Esophagus muscularis mucosa (tissue), 4 donors: ENCODE results near the gene NUP54. TPM values are rescaled to one million over a fixed set of nuclear protein-coding genes. Genes with fewer than 3 reads are reported as not detected.
A peak's percentile ranks its signal among the peaks of the same experiment; 100 is the strongest.

Source experiments
- DNase-seq: peaks from one replicate; pipeline ENCODE4 v3.0.0-alpha.2; 2017; ENCODE audit errors: extremely low spot score
- H3K27ac ChIP-seq, 4 donors: fragments of 200-600 bp; sonication (generic); replicated peaks in 1 of 4; 1 replicate in 3 of 4; 2 replicates in 1 of 4; pipeline ENCODE4 v1.5.1; 2016 to 2019; ENCODE audit warnings: mild to moderate bottlenecking in 1 of 4
- H3K27me3 ChIP-seq, 4 donors: fragments of 200-600 bp; sonication (generic); one replicate each; pipeline versions ENCODE4 v1.5.1 to v1.6.0; 2016 to 2019
- H3K36me3 ChIP-seq, 4 donors: fragments of 200-600 bp; sonication (generic); one replicate each; pipeline ENCODE4 v1.5.1; 2016 to 2019
- H3K4me1 ChIP-seq, 4 donors: fragments of 200-600 bp; sonication (generic); one replicate each; pipeline ENCODE4 v1.5.1; 2016 to 2019
- H3K4me3 ChIP-seq, 4 donors: fragments of 200-600 bp; sonication (generic); 1 replicate in 2 of 4; 2 replicates in 2 of 4; pipeline ENCODE4 v1.5.1; 2016 to 2019; ENCODE audit warnings: mild to moderate bottlenecking in 4 of 4, moderate library complexity in 1 of 4
- H3K9me3 ChIP-seq, 4 donors: fragments of 200-600 bp; sonication (generic); 1 replicate in 3 of 4; 2 replicates in 1 of 4; pipeline ENCODE4 v1.5.1; 2016 to 2019
- EP300 ChIP-seq: sonication (generic); formaldehyde crosslinking; IDR thresholded peaks from one replicate; pipeline ENCODE4 v1.6.1; 2017; ENCODE audit warnings: antibody characterized with exemption
- POLR2A ChIP-seq: fragments of 450-650 bp; IDR thresholded peaks from one replicate; pipeline ENCODE4 v1.6.1; 2017; ENCODE audit warnings: antibody characterized with exemption, moderate library complexity, mild to moderate bottlenecking, low read depth
- POLR2AphosphoS5 ChIP-seq, 2 donors: sonication (generic); formaldehyde crosslinking; IDR thresholded peaks; one replicate each; pipeline ENCODE4 v1.6.1; 2017; ENCODE audit warnings: antibody characterized with exemption in 2 of 2
- WGBS: methylation state at CpG from one replicate; pipeline ENCODE4 v1.1.5; 2018; 5-methylcytosine and 5-hydroxymethylcytosine counted together
- intact Hi-C: fragments of 100-400 bp; cut with DNase I; formaldehyde crosslinking; loops from one replicate; pipeline ENCODE4 v1.15.1; 2023
- total RNA-seq, 4 donors: library from RNA; depleted of rRNA; stranded (reverse); fragments of >200 nt; gene quantifications; one replicate each; pipeline versions ENCODE4 v1.1.0 to v1.2.1, GENCODE V29; 2016
- TF ChIP-seq, protein P1 (sequence below), 3 experiments: fragments of 200-600 bp in 2 of 3; fragments of 450-650 bp in 1 of 3; sonication (generic) in 2 of 3; IDR thresholded peaks; one replicate each; pipeline ENCODE4 v1.5.1; 2017 to 2019; ENCODE audit warnings: antibody characterized with exemption in 3 of 3, mild to moderate bottlenecking in 2 of 3, moderate library complexity in 1 of 3

The NUP54 gene, protein sequence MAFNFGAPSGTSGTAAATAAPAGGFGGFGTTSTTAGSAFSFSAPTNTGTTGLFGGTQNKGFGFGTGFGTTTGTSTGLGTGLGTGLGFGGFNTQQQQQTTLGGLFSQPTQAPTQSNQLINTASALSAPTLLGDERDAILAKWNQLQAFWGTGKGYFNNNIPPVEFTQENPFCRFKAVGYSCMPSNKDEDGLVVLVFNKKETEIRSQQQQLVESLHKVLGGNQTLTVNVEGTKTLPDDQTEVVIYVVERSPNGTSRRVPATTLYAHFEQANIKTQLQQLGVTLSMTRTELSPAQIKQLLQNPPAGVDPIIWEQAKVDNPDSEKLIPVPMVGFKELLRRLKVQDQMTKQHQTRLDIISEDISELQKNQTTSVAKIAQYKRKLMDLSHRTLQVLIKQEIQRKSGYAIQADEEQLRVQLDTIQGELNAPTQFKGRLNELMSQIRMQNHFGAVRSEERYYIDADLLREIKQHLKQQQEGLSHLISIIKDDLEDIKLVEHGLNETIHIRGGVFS
- 10 to 100 TPM; 29.6 to 44.4 (median 39.3) TPM for total RNA-seq

DNA sequence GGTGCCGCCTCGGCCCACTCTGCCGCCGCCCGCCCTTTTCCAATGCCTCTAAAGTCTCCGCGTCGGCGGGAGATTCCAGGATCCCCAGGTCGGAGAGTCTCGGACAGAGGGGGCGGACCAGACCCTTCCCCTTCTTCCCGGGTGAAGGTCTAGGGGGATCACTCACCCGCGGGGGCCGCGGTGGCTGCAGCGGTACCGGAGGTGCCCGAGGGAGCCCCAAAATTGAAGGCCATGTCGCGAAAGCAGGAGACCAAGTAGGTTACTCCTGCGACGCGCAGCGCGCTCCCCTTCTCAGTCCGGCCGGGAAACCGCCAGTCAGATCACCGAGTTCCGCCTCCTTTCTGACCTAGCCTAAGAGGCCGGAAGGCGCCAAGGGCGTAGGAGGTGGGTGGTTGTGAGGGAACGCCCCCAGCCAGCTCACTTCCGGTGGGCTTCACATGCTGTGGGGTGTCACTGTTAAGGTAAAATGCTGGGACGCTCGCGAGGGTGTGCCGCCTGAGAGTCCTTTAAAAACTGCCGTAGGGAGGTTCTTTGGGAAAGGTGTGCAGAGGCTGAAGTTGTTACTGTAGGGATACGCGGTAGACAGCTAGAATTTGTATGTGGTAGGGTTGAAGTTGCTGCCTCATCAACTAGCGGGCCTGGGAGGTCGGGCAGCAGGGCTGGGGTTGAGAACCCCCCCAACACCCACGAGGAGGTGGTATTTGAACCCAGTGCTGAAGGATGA is at the start of gene NUP54:
Gene NUP54 (minus strand): TSS at position 256 of the 724 bp plus-strand sequence. CDS start 23 bp downstream, at position 233.
- Histone ChIP-seq H3K27me3 (no peaks in the 10 kb centered on the region), H3K4me3 (peak within 1 kb of the TSS; percentile 85 to 92 (median 89)), H3K9me3 (no peaks in the 10 kb centered on the region), H3K36me3 (peaks cover 7 to 10% (median 7%) of the 10 kb centered on the region in 4 donors), H3K27ac (peak within 1 kb of the TSS; percentile 91 to 97 (median 92)), H3K4me1 (peaks cover 17 to 42% (median 36%) of the 10 kb centered on the region in 4 donors)
- TF ChIP-seq, protein P1, sequence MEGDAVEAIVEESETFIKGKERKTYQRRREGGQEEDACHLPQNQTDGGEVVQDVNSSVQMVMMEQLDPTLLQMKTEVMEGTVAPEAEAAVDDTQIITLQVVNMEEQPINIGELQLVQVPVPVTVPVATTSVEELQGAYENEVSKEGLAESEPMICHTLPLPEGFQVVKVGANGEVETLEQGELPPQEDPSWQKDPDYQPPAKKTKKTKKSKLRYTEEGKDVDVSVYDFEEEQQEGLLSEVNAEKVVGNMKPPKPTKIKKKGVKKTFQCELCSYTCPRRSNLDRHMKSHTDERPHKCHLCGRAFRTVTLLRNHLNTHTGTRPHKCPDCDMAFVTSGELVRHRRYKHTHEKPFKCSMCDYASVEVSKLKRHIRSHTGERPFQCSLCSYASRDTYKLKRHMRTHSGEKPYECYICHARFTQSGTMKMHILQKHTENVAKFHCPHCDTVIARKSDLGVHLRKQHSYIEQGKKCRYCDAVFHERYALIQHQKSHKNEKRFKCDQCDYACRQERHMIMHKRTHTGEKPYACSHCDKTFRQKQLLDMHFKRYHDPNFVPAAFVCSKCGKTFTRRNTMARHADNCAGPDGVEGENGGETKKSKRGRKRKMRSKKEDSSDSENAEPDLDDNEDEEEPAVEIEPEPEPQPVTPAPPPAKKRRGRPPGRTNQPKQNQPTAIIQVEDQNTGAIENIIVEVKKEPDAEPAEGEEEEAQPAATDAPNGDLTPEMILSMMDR (IDR thresholded peaks at IDR 0.05): peak in 1 of 3 experiments; percentile 15
- no peak for TF ChIP-seq EP300
- TF ChIP-seq POLR2AphosphoS5 (IDR thresholded peaks at IDR 0.05): peak; percentile 95 to 97
- TF ChIP-seq POLR2A: peak; percentile 57
- peak; percentile 97 for DNase-seq
- intact Hi-C loops: no loop called here
- under 1% methylated on average over 36 of the region's 47 CpGs for WGBS

DNA sequence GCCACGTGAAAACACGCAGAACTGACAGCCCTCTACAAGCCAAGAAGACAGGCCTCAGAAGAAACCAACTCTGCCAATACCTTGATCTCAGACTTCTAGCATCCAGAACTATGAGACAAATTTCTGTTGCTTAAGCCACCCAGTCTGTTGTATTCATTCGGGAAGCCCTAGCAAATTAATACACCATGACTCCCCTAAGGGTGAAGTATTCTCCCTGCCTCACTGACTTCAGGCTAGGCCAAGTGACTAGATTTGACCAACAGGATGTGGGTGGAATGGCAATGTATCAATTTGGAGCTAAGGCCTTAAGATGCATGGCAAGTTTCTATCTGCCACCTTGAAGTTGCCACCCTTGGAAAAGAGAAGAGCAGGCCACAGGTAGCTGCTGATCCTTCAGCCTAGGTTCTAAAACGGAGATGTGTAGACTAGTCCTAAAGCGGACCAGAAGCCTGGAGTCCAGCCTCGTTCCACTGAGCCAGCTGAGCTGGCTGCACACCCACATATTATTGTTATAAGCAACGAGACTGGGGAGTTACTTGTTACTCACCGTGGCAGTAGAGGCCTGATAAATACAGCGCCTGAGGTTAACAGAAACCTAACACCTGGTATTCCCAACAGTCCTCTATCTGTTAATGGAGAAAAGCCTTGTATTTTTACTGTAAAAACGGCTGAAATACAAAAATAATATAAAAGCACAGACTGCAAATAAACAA is 49.0 kb upstream of the NUP54 start:
- Histone ChIP-seq H3K4me1 (peaks cover 88 to 91% (median 90%) of the 10 kb centered on the region in 4 donors), H3K36me3 (peaks cover 0 to 37% (median 30%) of the 10 kb centered on the region in 4 donors), H3K27ac (peak overlapping the region; percentile 61 to 74 (median 73)), H3K4me3 (no peak overlapping the region), H3K9me3 (no peaks in the 10 kb centered on the region), H3K27me3 (no peaks in the 10 kb centered on the region)
- peak; percentile 80 for DNase-seq
- no peak for TF ChIP-seq EP300
- TF ChIP-seq POLR2A: no peak
- TF ChIP-seq, protein P1 (IDR thresholded peaks at IDR 0.05): no peak
- TF ChIP-seq POLR2AphosphoS5 (IDR thresholded peaks at IDR 0.05): no peak
- WGBS: 74% methylated on average over 10 of the region's 10 CpGs
- intact Hi-C loops: no loop called here

DNA sequence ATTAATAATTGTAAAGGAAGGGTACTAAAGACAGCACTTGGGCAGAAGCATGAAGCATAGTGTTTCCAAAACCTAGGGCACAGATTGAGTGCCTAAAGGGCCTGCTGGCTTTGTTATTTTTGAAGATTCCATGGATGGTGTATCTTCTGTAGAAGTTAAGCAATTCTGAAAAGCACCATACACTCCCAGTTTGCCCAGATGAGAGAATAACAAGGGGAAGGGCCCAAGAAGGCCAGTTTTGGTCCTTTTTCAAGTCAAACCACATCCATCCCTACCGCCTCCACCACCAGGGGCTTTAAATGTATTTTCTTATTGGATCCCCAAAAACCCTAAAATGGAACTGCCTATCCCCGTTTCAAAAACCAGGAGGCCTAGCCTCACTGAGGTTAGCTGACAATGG is 48.2 kb upstream of the NUP54 start:
- WGBS: 95% methylated on average over 2 of the region's 2 CpGs
- H3K9me3 ChIP-seq: no peaks in the 10 kb centered on the region
- peaks cover 0 to 45% (median 37%) of the 10 kb centered on the region in 4 donors for H3K36me3 ChIP-seq
- DNase-seq: peak; percentile 74
- H3K27ac ChIP-seq: peak overlapping the region; percentile 61 to 74 (median 73)
- H3K27me3 ChIP-seq: no peaks in the 10 kb centered on the region
- TF ChIP-seq EP300 (no peak), POLR2AphosphoS5 (IDR thresholded peaks at IDR 0.05) (no peak), POLR2A (no peak)
- TF ChIP-seq, protein P1 (IDR thresholded peaks at IDR 0.05): no peak
- intact Hi-C loops: no loop called here
- peaks cover 82 to 87% (median 83%) of the 10 kb centered on the region in 4 donors for H3K4me1 ChIP-seq
- no peak overlapping the region for H3K4me3 ChIP-seq

DNA sequence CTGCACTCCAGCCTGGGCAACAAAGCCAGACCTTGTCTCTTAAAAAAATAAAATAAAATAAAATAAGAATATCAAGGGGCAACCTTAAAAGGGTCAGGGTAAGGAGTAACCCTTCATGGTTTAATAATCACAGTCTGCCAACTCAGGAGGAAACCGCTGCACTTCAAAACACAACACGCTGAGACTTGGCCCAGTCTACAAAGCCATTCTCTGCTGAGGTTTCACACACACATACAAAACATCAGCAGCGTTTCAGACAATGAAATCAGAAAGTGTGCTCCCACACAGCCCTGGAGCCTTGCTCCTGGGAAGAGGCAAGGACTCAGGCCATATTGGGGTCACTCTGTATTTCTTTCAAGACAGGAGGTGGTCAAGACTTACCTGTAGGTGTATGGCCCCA is 47.1 kb upstream of the NUP54 start:
- peaks cover 0 to 53% (median 41%) of the 10 kb centered on the region in 4 donors for H3K36me3 ChIP-seq
- no peak for TF ChIP-seq POLR2A
- no peak for TF ChIP-seq POLR2AphosphoS5 (IDR thresholded peaks at IDR 0.05)
- TF ChIP-seq EP300: no peak
- TF ChIP-seq, protein P1 (IDR thresholded peaks at IDR 0.05): no peak
- peak overlapping the region; percentile 7 to 73 (median 54) for H3K27ac ChIP-seq
- no peaks in the 10 kb centered on the region for H3K9me3 ChIP-seq
- H3K27me3 ChIP-seq: no peaks in the 10 kb centered on the region
- no peak overlapping the region for H3K4me3 ChIP-seq
- 78% methylated on average over 3 of the region's 3 CpGs for WGBS
- intact Hi-C loops: no loop called here
- DNase-seq: peak; percentile 53
- H3K4me1 ChIP-seq: peaks cover 72 to 79% (median 73%) of the 10 kb centered on the region in 4 donors
